DND-41 (cell line): ENCODE measurements around the gene LAMC3.

ENCODE experiments used
- CTCF ChIP-seq: IDR thresholded peaks from 2 replicates; pipeline ENCODE4 v1.5.1; 2012; ENCODE audit warnings: borderline replicate concordance, low read length, moderate library complexity, mild to moderate bottlenecking; ENCODE audit not compliant: poor library complexity, severe bottlenecking; ENCODE audit errors: extremely low read depth
- EZH2 ChIP-seq: IDR thresholded peaks from 3 replicates; pipeline ENCODE4 v1.6.1; 2012; ENCODE audit warnings: borderline replicate concordance, low read depth, mild to moderate bottlenecking, moderate library complexity, low read length, inconsistent platforms; ENCODE audit not compliant: severe bottlenecking

DNA sequence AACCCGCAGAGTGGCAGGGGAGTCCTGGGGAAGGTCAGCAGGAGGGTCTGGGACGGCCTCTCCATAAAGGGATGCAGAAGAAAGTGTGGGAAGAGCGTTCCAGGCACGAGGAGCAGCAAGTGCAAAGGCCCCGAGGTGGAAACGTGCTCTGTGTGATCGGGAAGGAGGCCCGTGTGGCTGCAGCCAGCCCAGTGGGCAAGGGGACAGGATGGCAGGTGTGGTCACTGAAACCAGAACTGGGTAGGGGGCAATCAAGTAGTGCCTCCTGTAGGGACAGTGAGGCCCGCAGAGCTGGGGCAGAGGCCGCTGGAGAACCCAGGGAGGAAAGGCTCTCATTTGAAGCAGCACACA is 16.3 kb upstream of the LAMC3 start:
- TF ChIP-seq CTCF: no peak
- TF ChIP-seq EZH2: no peak
